ENCODE results near the gene CLASP1.

The CLASP1 gene

GRCh38 chr2:121536347-121536746, 112.9 kb downstream of the CLASP1 start:
- DNase-seq, result no peak

GRCh38 chr2:121534007-121534406, 115.3 kb downstream of the CLASP1 start:
- no peak for DNase-seq

GRCh38 chr2:121532894-121533293, 116.4 kb downstream of the CLASP1 start:
- DNase-seq, result no peak

GRCh38 chr2:121532347-121532766, 116.9 kb downstream of the CLASP1 start:
- peak; percentile 27 to 50 for DNase-seq

GRCh38 chr2:121530212-121530705, 119.0 kb downstream of the CLASP1 start:
- peak; percentile 79 to 84 for DNase-seq

DNA sequence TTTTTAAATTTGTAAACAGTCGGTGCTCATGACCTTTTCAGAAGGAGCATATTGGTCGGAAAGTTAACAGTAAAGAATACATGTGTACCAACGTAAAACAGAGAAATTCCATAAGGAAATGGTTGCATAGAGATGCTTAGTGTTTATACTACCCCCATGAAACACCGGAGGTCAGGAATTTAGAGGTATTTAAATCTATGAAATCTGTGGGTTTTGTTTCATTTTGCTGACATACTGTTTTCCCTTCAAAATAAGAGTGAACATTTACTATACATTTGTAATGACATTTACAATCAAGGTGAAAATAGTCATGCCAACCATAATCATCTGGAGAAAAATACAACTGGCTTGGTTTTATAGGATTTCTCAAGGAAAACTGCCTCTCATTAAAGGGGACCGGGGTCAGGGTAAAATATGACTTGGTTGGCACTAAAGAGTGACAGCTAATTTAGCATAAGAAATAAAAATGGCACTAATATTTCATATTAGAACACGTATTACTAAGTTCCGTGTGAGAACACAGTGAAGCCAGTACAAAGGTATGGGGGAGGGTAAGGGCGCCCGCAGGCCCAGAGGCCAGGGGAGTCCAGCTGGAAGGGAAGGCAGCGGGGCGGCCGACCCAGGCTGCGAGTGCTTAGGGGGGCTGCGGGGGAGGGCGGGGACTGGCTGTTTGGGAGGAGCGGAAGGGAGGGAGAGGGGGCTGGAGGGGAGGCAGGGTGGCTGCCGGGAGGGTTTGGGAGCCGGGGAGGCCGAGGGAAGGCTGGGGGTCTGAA, 119.6 kb downstream of the CLASP1 start:
- peak; percentile 56 to 76 for DNase-seq

GRCh38 chr2:121527009-121527682, 122.1 kb downstream of the CLASP1 start:
- DNase-seq, result no peak

- DNase-seq, result no peak
These were observed 124.4 kb downstream of the CLASP1 start for GRCh38 chr2:121524685-121525425.

DNA sequence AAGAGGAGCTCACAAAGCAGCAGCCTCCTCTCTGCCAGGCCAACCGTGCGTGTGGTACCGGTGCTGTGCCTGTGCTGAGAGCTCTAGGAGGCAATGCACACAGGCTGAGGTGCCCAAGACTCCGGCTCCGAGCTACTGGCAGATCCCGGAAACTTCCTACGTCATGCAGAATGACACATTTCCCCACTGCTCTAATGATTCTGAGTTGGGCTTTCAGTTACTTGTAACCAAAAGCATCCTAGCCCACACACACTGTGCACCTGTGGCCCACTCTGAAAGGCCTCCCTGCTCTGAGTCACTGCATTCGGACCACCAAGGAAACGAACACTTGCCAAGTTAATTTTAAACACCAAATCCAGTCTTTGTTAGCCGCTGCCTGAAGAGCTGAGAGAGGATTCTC, 127.9 kb downstream of the CLASP1 start:
- no peak for DNase-seq

DNA sequence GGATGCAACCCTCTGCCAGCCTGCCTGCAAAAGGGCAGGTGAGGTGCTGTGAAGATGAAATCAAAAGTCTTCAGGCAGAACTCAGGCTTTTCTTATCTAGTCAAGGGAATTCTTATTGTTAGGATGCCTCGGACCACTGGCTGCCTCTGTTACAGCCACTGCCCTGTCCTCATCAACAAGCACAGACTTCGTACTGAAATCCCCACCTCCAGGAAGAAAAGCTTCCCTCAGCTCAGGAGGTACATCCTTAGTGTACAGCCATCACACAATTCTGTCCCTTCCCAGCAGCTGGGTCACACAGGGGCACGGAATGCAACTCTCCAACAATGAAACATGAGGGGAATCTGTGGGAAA, 128.6 kb downstream of the CLASP1 start:
- no peak for DNase-seq

- DNase-seq, result no peak
These were observed 129.3 kb downstream of the CLASP1 start for GRCh38 chr2:121519732-121520640.

DNA sequence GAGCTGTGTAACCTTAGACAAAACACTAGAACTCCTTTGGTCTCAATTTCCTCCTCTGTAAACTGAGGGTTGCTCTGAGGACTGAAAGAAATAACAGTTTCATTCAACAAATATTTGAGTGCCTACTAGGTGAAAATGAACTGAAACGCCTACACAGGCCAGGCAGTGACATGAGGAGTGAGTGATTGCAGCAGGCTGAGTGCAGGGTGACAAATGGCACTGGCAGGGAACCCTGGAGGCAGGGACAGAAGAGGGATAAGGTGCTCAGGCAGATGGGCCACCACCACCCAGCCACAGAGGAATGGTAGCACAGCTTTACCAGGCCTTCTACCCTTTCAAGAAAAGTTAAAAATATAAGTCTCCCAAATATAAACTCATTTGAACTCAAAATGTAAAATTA, 130.1 kb downstream of the CLASP1 start:
- DNase-seq, result peak in 1 of 2 experiments; percentile 7

DNA sequence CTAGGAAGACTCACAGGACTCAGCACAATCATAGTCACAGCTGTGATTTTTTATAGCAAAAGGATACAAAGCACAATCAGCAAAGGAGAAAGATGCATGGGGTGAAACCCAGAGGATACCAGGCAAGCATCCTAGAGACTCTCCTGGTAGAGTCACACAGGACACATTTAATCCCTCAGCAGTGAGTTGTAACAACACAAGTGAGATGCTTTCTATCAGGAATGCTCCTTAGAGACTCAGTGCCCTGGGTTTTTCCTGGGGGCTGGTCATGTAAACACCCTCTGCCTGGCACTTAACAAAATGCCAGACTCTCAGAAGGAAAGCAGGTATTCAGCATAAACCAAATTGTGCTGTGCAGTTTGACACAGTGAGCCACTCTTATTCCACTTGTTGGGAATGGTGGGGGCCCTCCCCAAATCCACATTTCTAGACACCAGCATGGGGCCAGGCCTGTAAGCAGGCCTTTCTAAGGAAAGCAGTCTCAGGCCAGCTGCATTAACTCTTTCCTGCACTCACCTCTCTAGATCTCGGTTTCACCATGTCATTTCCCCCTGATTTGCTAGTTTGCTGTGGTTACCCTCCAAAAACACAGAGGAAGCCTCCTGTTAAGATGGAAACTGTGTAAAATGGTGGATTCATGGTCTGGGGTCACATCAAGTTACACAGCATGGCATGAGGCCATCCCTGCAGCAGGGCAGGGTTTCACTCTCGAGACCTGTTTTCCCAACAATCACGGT, 135.5 kb downstream of the CLASP1 start:
- DNase-seq, result no peak

DNA sequence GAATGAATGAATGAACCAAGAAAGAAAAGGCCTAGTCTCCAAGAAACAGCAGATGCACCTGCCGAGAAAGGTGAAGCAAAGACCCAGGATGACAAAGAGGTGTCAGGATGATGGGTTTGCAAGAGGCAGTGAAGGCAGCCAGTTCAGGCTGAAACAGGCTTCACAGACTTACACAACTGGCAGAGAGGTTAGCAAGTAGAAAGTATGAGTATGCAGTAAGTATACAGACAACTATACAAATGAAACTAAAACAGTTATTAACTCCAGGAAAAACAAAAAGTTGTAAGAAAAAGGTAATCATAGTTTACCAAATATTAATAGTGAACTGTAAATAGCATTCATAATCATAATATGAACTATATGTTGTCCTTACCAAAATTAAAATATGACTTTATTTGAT, 138.4 kb downstream of the CLASP1 start:
- DNase-seq, result no peak

DNA sequence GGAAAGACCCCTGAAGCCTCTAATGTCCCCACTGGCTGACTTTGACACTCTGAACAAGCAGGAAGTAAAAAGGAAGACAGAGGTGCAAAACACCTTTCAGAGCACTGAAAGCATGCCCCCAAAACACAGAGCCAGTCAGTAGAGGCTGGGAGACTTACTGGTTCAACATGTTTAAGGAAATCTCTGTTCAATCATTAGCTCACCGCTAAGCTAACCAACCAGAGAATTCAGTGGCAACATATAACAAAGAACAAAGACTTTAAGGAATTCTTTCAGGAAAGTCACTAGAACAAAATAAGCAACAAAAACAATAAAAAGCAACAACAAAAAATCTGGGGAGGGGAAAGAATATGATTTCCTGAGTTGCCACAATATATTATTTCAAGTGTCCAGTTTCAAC, 142.6 kb downstream of the CLASP1 start:
- no peak for DNase-seq

DNA sequence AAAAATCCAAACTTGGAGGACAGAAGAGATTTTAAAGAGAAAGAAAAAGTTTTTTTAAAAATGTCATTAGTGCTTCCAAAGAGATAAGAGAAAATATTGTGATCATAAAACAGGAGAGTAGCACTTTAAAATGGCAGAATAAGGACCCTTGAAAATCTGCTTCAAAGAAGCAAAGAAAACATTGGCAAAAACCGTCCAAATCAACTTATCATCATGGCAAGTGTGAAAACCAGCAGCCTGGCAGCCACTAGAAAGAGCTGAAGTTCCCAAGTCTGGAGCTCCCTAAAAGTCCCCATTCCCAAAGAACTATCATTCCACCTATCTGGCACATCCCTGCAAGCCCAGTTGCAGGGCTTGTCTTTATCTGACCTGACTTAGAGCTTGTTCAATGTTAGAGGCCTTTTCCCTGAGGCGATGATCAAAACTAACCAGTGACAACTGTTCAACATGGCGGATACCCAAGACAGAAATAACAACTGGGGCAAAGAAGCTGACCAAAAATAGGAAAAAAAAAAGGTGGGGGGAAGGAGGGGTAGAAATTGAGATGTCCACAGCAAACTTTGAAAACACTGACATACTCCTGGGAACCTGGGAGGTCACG, 143.2 kb downstream of the CLASP1 start:
- no peak for DNase-seq

DNA sequence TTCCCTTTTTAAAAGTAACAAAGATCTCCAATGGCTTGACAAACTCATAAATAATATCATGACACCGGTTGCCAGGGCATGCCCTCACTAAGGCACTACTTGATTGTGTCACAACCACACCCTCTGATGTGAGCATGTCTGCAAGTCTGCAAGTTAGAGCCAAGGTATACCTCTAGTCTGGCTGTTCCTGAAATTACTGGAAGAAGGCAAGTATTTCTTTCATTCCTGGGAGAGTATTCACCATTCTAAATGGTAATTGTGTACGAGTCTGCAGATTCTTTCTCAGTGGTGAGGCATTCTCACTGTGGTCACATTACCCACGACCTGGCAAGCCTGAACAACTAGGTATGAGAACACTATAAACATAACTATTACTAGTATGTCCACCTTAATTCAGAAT, 144.3 kb downstream of the CLASP1 start:
- DNase-seq, result no peak

- DNase-seq, result no peak
These were observed 144.9 kb downstream of the CLASP1 start for GRCh38 chr2:121504316-121504715.

GRCh38 chr2:121502781-121503180, 146.5 kb downstream of the CLASP1 start:
- DNase-seq, result no peak

DNA sequence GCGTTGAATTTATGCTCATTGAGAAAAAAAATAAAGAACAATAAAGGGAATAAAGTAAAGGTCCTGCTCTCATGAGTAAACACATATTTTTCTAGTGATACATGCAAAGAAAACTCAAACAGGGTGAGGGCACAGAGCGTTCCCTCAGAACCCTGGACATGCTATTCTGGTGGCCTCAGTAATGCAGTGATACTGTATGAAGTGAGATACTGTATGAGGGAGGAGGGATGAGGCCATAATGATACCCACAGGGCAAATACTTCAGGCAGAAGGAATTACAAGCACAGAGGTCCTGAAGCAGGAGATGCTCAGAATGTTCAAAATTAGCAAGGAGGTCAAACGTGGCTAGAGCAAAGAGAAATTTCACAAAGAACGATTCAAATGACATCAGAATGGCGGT, 147.0 kb downstream of the CLASP1 start:
- no peak for DNase-seq

DNA sequence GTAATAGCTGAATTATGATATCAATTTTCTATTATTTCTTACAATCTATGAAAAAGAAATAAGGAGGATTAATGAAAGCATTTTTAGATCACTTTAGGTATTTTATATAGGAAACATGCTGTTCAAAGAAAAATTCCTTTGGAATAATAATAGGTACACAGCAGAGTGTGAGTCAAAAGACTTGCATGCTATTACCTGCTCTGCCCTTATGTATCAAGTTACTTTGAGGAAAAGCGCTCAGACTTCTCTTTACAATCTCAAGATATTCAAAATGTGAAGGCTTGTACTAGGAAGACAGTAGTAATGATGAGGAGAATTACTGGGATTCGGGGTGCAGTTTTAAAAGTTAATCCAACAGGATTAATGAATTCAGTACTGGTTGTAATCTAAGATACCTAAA, 147.7 kb downstream of the CLASP1 start:
- DNase-seq, result no peak

Measured in NCI-H524 (cell line).